CD4-positive, alpha-beta T cell treated with Interferon gamma for 1 hour (primary cell): ENCODE data around the gene RSAD1.
"Not testable (repeated sequence)": the region's sequence is repeated elsewhere in the genome, so short reads cannot be mapped to it uniquely, and the experiment has no call there.

Source experiments
- DNase-seq: peaks from one replicate; pipeline ENCODE4 v3.0.0-alpha.2; 2020

RSAD1 gene

DNA sequence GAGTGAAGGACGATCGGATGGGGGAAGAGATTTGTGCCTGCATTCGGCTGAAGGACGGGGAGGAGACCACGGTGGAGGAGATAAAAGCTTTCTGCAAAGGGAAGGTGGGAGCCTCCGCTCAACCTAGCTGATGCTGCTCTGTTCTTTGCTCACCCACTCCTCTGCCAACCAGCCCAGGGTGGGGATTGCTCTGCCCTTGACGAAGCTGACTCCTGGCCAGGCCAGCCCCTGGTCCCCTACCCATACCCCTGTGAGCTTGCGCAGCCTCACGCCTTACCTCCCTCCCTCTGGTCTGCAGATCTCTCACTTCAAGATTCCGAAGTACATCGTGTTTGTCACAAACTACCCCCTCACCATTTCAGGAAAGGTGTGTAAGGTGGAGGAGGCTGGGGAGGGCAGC, 4.8 kb upstream of the RSAD1 start:
- DNase-seq, result no peak

DNA sequence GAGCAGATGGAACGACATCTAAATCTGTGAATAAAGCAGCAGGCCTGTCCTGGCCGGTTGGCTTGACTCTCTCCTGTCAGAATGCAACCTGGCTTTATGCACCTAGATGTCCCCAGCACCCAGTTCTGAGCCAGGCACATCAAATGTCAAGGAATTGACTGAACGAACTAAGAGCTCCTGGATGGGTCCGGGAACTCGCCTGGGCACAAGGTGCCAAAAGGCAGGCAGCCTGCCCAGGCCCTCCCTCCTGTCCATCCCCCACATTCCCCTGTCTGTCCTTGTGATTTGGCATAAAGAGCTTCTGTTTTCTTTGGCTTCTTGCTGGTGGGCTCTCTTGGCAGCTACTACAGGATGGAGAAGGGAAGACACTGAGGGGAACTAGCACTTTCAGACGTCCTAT, 4.1 kb upstream of the RSAD1 start:
- no peak for DNase-seq

- no peak for DNase-seq
Observed at GRCh38 chr17:50475362-50475761, 3.3 kb upstream of the RSAD1 start.

- not testable (repeated sequence) for DNase-seq
Observed at GRCh38 chr17:50475775-50476544, 2.7 kb upstream of the RSAD1 start.

- DNase-seq, result no peak
Observed at GRCh38 chr17:50476545-50477315, 1.9 kb upstream of the RSAD1 start.

DNA sequence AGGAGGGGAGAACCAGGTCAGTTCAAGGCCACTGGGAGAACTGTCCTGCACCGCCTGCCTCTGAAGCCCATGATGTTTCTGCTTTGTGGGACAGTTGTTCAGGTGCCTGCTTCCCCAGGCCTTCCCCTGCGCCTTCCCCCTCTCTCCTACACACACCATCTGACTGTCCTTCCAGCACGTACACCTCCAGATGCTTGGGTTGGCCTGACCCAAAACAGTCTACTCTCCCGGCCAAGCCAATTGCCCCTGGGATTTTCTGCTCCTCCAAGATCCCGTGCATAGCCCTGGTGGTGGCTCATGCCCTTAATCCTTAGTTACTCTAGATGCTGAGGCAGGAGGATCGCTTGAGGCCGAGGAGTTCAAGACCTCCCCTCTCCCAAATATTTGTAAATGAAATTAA, 684 bp upstream of the RSAD1 start:
- no peak for DNase-seq

DNA sequence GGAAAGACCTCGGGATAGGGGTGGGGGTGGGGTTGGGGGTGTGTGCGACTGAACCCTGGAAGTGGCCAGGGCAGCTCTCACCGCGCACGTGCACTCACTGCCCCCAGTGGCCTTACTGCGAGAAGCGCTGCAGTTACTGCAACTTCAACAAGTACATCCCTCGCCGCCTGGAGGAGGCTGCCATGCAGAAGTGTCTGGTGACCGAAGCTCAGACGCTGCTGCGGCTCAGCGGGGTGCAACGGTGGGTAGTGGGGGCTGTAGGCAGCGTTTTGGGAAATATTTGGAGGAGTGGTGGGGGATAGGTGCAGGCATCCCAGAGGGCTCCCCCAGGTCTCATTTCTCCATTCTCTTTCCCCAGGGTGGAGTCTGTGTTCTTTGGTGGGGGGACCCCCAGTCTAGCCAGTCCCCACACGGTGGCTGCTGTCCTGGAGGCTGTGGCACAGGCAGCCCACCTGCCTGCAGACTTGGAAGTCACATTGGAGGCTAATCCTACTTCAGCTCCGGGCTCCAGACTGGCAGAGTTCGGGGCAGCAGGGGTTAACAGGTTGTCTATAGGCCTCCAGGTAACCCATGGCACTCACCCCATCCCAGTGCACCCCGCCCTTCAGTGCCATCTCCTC, 972 bp downstream of the RSAD1 start:
- peak; percentile 76 for DNase-seq

- DNase-seq, result no peak
Observed at GRCh38 chr17:50480142-50480764, 1.6 kb downstream of the RSAD1 start.

GRCh38 chr17:50480854-50481490, 2.3 kb downstream of the RSAD1 start:
- DNase-seq, result no peak

DNA sequence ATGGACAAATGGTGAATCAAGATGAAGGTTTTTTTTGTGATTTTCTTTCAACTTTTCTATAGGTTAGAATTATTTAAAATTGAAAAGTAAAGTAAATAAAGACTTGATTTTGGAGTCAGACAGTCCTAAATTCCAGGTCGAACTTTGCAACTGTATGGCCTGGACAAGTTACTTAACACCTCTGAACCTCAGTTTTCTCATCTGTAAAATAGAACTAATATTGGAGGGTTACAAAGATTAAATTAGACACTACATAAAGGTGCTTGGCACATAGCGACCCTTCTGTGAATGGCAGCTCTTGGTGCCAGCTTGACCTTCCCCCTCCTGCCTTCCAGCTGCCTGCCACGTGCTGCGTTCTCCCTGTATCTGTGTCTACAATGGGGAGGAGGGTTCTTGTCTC, 3.0 kb downstream of the RSAD1 start:
- no peak for DNase-seq

GRCh38 chr17:50482110-50482509, 3.5 kb downstream of the RSAD1 start:
- DNase-seq, result no peak

GRCh38 chr17:50482516-50482915, 3.9 kb downstream of the RSAD1 start:
- DNase-seq, result peak; percentile 76

DNA sequence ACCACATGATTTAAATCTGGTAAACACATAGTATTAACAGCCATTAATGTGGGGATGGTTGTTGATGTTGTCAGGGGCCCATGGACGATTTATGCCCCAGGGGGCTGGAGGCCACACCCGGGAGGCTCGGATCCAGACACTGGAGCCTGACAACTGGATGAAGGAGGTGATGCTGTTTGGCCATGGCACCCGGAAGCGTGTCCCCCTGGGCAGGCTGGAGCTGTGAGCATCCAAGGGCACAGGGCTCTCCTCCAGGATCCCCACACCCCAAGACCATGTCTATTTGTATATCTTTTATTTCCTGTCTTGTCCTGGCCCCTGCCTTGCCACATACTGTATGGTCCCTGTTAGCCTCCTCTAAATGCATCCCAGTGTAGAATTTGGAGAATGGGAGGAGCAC, 4.6 kb downstream of the RSAD1 start:
- DNase-seq, result no peak

- DNase-seq, result no peak
Observed at GRCh38 chr17:50484386-50485155, 5.9 kb downstream of the RSAD1 start.

DNA sequence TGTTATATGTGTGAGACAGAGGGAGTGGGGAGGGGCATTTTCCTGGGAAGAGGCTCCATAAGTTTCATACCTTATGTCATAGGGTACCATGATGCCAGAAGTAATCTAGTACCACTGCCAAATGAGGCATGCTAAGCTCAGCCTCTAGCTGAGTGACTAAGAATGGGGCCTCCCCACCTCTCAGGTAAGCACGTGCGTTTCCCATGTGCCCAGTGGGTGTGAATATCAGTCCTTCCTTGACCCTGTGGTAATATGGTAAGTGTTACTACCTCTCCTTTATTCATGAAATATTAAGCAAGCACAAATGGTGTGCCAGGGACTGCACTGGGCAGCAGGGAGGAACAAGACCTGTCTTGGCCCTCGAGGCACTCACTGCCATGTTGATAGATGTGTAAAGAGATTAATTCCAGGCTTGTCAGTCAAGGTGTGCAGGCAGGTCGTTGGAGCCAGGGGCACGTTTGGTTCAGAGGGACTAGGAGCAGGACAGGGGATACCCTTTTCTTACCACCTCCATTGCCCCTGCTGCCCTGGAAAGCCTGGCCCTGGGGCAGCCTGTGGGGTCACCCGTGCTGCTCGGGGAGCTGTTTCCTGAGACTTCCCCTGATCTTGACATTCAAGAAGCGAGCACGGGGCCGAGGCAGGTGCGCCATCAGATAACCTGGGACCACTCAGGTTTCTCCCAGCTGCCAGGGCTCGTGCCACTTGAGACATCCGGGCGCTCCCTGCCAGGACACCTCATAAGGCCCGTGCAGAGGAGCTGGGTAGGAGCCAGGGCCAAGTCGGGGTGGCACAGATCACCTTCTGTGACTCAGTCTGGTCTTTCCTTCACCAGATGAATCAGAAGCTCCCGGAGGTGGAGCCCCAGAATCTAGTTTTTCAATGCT, 8.8 kb downstream of the RSAD1 start:
- DNase-seq, result no peak

GRCh38 chr17:50488880-50489279, 10.2 kb downstream of the RSAD1 start:
- no peak for DNase-seq

DNA sequence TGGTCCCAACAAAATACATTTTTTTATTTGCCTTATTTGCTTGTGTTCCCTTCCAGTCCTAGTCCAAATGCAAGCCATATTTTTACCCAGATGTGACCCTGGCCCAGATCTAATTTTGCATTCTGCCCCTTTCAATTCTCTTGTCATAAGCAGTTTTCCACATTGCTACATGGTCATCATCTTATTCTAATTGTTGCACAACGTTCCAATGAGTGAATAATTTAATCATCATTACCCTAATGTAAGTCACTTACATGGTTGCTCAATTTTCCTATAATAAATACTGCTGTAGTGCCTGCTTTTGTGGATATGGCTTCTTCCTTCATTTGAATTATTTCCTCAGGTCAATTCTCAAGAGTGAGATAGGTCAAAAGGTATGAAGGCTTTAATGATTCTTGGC, 12.8 kb downstream of the RSAD1 start:
- DNase-seq, result no peak

DNA sequence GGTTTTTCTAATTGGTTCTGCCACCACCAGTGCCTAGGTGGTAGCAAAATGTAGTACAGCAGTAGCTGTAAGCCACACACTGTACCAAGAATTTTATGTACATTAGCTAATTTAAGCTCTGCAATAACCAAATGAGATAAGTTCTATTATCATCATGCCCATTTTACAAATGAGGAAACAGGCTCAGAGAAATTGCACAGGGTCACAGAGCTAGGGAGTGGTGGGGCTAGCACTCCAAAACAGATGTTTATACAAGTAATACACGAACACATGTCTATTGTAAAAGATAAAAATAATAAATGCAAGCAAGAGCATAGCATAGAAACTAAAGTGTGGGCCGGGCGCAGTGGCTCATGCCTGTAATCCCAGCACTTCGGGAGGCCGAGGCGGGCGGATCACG, 13.6 kb downstream of the RSAD1 start:
- DNase-seq, result no peak

GRCh38 chr17:50493744-50494143, 15.1 kb downstream of the RSAD1 start:
- no peak for DNase-seq

DNA sequence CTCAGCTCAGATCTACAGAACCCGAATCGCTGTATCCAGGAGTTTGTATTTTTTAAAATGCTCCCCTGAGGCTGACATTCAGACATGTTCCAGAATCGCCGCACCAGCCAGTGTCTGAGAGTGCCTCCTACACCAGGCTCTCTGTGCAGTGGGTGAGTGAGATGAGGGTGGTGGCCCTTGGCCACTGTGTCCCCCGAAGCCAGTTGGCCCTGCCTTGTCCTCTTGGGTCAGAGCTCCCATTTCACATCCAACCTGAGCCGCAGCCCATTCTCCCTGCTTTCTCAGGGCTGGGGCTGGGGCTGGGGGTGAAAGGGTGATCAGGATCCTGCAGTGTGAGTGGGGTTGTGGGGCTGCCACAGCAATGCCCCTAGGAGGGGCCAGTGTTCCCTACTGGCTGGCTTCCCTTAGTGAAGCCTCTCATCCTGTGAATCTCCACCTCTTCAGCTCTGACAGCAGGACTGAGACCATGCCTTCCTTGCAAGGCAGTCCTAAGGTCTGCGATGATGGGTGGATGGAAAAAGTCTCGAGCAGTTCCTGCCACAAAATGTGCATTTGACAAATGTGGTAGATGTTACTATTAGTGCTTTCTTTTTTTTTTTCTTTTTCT, 16.7 kb downstream of the RSAD1 start:
- no peak for DNase-seq

- DNase-seq, result no peak
Observed at GRCh38 chr17:50495918-50496317, 17.3 kb downstream of the RSAD1 start.
